GM18507 (cell line): Measurements from ENCODE around the gene AAR2.

Source experiments
- DNase-seq: peaks from one replicate; pipeline ENCODE4 v3.0.0; 2011; ENCODE audit warnings: low read depth; ENCODE audit not compliant: insufficient read length; ENCODE audit errors: extremely low spot score
- FAIRE-seq: peaks from 2 replicates; lab custom pipeline; 2011; peaks lifted over from hg19 to GRCh38; lab: Jason Lieb, UNC

The AAR2 gene, protein sequence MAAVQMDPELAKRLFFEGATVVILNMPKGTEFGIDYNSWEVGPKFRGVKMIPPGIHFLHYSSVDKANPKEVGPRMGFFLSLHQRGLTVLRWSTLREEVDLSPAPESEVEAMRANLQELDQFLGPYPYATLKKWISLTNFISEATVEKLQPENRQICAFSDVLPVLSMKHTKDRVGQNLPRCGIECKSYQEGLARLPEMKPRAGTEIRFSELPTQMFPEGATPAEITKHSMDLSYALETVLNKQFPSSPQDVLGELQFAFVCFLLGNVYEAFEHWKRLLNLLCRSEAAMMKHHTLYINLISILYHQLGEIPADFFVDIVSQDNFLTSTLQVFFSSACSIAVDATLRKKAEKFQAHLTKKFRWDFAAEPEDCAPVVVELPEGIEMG

DNA sequence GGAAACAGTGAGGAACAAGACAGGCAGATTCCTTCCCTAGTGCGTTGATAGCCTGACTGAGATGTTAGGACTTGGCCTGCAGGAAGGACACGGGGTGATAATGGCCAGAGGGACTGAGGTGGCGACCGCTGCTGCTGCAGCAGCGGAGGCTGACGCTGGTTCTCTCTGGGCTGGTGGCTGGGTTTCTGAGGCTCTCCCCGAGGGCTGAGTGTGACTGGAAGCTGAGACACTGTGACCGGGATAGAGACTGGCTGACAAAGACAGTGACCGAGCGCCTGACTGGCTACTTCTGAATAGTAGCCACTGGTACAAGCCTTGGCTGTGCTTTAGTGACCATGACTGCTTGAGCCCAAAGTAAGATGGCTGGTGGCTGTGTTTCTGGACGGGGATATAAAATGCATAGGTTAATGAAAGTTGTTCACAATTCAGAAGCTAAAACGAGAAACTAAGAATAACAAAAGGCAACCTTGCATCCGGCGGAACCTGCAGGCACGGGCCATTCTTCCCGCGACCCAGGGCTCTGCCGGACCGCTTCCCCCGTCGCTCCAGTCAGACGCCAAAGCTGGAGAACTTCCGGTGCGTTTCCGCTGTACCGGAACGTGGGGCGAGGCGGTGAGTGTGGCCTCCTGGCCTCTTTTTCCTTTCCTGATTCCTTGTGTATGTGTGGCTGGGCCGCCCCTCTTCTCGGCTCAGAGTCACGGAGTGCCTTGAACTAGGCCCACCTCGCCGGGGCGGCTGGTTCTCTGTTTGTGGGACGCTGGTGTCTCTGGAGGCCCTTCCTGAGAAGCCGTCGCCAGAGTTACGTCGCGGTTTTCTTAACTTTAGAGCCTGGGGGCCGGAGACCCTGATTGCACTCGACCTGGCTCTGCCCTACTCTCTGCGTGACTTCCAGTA, at the start of gene AAR2:
Gene AAR2, plus strand, starts transcription at position 587 of the 894 bp plus-strand sequence. CDS start 3,391 bp downstream, outside the sequence.
- DNase-seq (peak; percentile 62), FAIRE-seq (peak; percentile 73)

DNA sequence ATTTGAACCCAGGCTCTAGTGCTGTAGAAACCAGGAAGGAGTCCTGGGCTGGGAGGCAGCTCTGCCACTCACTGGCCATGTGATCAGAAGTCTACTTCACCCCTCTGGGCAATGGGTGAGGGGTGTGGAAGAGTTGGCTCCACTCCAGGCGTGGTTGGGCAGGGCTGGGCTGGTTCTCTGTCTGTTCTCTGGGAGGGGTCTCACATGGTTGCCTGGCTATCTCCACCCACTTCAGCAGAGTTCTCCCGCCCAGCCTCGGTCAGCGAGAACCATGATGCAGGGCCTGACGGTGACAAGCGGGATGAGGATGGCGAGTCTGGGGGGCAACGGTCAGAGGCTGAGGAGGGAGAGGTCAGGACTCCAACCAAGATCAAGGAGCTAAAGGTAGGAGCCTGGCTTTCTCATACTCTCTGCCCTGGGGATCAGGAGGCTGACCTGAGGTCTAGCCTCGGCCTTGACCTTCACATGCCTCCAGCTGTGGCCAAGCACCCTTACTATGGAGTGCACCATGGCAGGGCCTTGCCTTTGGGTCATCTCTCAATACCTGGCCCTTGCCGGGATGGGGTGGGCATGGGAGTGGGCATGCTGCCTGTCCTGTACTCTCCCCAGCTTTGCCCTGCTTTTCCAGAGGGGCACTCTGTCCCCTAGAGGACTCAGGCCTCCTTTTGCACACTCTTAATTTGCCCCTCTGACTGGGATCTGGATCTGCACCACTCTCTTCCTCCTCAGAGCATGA, 42.1 kb upstream of the AAR2 start:
- DNase-seq (no peak), FAIRE-seq (no peak)

DNA sequence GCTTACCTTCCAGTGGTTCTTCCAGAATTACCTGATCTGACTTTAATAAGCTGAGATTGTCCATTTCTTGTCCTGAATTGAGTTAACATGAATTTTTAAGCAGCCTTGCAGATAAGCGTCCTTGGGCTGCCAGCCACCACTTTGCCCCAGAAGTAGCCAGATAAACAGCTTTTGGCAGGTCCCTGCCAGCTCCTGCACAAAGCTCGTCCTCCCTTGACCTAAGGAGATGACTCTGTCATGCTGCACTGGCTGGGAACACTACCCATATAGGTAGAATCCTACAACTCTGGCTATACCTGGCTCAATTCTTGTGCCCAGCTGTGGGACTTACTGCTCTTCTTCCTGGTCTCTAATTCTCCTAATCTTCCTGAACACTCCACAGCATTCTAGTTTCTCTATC, 39.6 kb upstream of the AAR2 start:
- DNase-seq (no peak), FAIRE-seq (no peak)

DNA sequence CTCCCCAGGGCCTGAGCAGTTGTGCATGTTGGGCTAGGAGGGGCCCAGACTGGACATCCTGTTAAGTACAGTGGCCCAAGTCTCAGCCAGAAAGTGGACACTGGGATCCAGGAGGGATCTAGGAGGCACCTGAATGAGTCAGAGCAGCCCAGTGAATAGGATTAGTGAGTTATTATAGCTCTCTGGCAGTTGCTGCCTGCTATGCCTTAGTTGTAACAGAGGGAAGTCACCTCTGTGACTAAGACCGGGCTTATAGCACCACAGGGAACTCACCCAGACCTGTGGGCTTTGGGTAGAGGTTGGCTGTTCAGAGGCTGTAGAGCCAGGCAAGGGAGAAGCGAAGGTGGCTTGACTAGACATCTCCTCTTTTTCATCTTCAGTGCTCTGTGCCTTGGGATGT, 39.0 kb upstream of the AAR2 start:
- DNase-seq, result no peak
- FAIRE-seq, result no peak

DNA sequence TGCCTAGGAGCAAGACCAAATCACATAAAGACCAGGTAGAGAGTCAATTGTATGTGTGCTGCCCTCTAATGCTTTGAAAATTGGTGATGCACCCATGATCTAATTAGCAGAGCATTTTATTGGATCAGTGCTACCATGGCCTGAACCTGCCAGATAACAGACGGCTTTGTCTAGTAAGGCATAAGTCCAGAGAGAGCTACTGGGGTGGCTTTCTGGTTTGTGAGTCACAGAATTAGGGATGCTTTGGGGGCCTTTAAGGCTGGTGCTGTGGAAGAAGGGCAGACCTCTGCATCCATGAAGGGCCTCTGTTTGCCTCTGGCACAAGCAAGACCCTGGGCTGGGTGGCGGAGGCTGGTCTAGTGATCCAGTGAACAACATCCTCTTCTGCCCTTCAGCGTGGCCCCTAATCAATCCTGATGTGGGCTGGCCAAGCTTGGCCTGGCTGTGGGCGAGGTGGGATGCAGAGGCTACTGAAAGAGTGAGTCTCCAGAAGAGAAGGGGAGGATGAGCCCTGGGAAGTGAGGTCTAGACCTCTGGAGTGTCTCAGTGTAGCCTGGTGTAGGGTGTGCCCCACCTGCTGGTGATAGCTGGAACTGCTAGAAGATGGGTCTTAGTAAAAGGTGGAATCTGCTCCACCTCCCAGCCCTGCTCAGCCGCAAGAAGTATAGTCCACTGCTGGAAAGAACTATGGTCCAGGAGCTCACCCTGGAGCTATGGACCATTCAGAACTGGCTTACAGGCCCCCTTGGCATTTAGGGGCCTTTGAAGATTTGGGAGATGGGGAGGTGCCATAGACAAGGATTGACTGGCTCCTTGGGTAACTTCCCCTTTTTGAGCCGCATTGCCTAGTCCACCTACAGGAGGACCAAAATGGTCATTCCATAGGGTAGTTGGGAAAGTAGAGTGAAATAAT, 36.7 kb upstream of the AAR2 start:
- peak; percentile 82 for FAIRE-seq

DNA sequence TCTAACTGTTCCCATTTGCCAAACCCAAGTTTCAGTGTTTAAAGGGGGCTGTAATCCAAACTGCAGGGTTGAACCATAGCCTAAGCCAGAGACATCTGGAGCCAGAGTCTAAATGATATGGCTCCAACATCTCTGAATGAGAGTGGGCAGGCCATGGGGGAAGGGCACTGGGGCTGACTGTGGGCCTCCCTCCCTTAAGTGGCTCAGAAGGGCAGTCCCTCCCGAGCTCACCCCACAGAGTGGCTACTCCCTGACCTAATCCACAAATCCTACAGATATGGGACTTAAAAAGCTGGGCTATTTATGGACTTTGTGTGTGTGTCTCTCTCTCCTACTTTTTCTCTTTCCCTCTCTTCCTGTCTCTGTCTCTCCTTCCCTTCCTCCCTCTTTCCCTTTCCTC, 35.8 kb upstream of the AAR2 start:
- FAIRE-seq (no peak), DNase-seq (no peak)

More for the DNA sequence above, 36.7 kb upstream of the AAR2 start:
- DNase-seq, result peak; percentile 51

DNA sequence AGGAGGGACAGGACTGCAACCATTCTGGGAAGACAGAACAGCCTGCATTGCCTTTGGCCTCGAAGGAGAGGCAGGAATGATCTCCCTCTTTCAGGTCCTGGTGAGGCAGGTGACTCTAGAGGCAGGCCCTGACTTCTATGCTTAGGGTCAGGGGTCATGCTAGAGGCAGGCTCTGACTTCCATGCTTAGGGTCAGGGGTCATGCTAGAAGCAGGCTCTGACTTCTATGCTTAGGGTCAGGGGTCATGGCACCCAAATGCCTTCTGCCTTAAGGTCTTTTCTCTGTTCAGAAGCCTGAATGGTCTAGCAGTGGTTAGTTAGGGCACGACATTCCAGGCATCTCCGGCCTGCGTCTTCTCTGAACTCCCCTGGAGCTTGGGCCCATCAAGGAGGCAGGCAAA, 35.1 kb upstream of the AAR2 start:
- DNase-seq (no peak), FAIRE-seq (no peak)

DNA sequence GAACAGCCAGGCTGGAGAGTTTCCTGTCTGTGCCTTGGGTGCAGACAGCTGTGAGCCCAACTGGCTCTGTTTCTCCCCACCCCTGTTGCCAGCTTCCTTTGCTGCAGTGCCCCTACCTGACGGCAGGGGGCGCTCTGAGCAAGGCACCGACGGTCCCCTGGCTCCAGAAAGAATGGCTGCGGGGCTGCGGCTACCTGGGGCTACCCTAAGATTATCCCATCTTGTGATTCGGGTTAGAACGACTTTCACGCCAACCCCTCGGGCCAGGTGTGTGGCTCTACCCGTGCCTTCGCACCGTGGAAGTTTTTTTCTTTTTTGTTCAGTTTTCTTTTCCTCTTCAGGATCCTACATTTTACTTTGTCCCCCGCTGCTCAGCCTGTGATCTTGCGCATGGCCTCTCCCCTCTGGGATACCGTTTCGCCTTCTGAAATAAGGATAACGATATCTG, 33.4 kb upstream of the AAR2 start:
- DNase-seq (peak; percentile 73), FAIRE-seq (peak; percentile 91)

DNA sequence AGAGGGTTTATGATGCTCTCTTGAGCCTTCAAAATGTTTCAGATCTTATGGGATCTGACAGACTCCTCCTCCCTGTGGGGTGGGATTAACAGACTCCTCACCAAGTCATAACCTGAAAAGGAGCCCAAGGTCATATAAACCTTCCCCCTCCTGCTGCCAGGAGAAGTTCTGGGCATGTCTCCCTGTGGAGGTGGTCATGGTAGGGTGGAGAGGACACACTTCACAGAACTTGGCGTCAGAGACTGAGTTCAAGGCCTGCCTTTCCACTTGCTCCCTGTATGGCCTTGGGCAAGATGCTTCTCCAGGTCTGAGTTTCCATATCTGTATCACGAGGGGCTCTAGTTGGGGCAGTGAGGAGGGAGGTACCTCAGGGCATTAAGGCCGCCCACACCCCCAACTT, 32.4 kb upstream of the AAR2 start:
- no peak for FAIRE-seq

DNA sequence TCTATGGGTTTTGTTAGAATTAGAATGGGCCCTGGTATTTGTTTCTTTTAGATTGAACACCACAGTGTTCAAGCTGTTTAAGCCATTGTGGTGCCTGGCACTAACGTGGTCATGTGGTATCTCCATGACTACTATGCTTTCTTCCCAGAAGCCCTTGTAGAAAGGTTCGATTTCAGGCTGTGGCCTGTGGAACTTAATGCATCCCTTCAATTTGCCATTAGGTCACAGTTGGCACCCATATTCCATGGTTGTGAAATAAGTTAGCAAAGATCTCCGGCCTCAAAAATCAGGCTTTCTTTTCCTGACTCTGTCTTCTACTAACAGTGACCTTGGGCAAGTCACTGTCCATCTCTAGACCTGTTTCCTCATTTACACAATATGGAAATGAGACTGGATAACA, 31.3 kb upstream of the AAR2 start:
- FAIRE-seq, result no peak

More for the DNA sequence above, 32.4 kb upstream of the AAR2 start:
- no peak for DNase-seq

DNA sequence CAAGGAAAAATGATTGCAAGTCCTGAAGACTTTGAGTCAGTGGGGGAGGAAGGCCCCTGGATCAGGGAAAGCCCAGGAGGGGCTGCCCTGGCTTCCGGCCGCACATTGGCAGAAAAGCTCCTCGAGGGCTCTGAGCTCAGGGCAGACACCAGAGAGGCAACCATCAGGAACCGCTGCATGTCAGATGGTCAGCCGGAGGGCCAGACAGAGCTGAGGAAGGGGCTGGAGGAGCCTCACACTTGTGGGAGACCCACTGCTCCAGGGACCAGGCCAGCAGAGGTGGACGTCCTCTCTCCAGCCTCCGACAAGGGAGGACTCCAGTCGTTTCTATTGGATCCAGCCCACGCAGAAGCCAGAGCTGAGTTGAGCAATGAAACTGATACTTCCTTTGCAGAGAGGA, 30.2 kb upstream of the AAR2 start:
- DNase-seq, result no peak
- FAIRE-seq, result no peak

More for the DNA sequence above, 31.3 kb upstream of the AAR2 start:
- no peak for DNase-seq

DNA sequence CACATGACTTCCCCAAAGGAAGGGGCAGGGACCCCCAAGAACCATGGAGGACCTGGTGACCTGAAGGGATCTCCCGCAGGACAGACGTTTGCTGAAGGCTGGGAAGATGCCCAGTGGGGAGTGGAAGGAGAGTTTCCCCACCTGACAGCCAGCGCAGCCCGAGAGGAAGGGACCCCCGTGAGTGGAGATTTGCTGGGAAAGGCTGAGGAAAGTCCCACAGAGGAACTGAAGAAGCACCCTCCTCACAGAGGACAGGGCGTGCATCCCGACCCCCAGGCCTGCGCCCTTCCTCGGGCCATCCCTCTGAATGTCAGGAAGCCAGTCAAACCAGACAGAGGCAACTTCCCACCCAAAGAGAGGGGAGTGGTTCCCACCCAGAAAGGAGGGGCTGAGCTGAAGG, 29.6 kb upstream of the AAR2 start:
- FAIRE-seq, result no peak

DNA sequence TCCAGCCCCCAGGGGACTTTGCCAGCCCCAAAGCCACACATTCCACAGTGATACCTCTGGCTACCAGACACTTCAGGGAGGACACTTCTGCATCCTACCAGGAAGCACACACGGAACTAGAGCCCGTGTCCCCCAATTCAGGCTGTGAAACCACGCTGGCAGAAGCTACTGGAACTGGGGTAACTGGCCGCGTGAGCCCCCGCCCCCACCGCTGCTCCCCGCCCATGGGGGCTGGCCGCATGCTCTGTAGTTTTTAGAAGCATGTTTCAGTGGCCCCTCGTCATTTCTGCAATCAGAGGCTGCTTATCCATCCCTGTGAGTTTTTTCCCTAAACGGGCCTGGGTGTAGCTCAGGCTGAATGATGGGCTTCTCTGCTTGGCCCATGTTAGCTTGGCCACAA, 28.7 kb upstream of the AAR2 start:
- DNase-seq (no peak), FAIRE-seq (no peak)

More for the DNA sequence above, 29.6 kb upstream of the AAR2 start:
- no peak for DNase-seq

DNA sequence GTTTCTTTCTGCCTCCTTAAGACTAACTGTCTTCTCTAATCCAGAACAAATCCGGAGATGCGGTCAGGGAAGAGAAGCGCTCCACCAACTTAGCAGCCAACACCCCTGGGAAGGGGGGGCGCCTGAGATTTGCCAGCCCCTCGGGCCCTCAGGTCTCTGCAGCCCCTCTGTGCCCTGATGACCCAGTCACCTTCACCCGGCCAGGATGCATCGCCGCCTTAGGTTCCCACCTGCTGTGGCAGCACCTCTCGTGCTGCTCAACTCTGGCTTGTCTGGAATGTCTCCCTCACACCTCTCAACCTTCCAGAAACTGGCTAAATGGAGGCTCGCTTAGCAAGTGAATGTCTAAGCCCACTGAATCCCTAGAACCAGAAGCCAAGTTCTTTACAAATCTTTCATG, 28.0 kb upstream of the AAR2 start:
- DNase-seq (no peak), FAIRE-seq (no peak)

DNA sequence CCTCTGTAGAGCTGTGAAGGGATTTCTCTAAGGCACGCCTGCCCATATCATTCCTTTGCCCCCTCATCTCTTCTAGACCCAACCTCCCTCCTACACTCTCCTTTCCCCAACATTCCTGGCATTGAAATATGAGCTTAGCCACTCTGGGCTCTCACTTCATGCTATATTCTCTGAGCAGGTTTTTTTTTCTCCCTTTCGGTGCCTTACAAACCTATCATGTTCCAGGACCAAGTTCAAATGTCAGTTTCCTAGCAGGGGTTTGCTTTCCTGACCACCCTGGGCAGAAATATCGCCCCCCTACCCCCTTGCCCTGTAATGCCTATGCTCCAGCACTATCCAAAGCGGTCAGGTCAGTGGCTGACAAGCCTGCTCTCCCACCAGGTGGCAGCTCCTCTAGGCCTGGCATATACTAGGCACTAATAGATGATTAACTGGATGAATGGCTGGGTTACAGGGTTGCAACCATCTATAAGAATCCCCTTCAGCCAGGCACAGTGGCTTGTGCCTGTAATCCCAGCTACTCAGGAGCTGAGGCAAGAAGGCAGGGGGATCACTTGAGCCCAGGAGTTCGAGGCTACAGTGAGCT, 25.7 kb upstream of the AAR2 start:
- FAIRE-seq (no peak), DNase-seq (no peak)

DNA sequence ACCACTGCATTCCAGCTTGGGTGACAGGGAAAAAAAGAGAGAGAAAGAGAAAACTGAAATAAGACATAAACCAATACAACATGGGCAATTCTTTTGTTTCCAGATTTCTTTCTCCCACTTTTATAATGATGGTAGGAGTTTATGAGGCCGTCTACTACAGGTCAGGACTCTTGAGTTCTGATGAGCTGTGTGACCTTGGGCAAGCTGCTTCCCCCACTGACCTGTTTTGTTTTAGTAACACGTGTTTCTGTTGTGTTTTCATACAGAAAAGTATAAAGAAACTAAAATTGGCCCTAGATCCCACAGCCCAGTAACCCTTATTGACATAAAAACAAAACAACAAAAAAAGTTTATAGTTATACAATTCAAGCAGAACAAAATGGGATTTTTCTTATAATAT, 22.9 kb upstream of the AAR2 start:
- DNase-seq, result no peak
- FAIRE-seq, result no peak

DNA sequence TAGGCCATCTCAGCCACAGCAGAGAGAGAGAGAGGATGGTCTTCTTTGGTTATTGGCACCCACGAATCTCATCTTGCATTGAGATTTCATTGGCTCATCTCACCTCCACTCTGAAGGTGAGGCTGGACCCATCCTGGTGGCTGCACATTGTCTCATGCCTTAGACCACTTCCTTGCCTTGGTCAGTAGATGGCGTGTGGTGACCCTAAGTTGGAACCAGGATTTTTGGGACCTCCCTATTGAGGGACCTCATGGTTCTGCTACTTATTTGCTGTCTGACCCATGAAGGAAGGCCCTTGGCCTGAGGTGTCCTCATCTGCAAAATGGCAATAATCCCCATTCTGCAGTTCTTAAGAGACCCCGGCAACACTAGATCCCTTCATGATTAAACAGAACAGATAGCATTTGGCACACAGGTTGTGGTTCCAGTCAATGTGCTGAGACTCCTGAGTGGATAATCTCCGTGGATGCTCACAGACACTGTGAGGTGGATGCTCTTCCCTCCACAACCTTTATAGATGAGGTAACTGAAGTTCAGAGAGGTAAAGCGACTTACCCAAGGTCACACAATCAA, 21.5 kb upstream of the AAR2 start:
- peak; percentile 25 for DNase-seq
- FAIRE-seq, result peak; percentile 76

DNA sequence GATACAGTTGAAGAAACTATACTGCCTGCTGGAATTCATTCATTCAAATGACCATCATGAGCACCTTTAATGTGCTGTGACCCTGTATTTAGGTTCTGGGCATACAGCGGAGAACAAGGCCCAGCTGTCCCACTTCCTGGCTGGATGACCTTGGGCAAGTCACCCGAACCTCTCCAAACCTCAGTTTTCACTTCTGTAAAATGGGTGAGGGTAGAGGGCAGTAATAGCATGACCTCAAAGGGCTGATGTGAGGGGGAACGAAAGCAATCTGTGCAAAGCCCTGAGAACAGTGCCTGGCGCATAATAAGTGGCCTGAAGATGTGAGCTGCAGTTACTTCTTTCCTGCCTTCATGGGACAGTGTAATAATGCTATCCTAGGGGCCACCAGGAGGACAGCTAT, 20.5 kb upstream of the AAR2 start:
- no peak for FAIRE-seq
- no peak for DNase-seq
